Umbilical cord (tissue), 2 donors: Measurements from ENCODE around the gene ANKRD24. TPM values are rescaled to one million over a fixed set of nuclear protein-coding genes. Genes with fewer than 3 reads are reported as not detected.
A peak's percentile ranks its signal among the peaks of the same experiment; 100 is the strongest.
"Not testable (repeated sequence)": the region's sequence is repeated elsewhere in the genome, so short reads cannot be mapped to it uniquely, and the experiment has no call there.

Source experiments
- DNase-seq: peaks from one replicate; pipeline ENCODE4 v3.0.0-alpha.2; 2015; ENCODE audit warnings: low spot score
- total RNA-seq: library from RNA; depleted of rRNA; stranded (reverse); fragments of >200 nt; gene quantifications from one replicate; pipeline ENCODE4 v1.2.3, GENCODE V29; 2014; ENCODE audit warnings: low replicate concordance; ENCODE audit not compliant: insufficient read depth

ANKRD24 gene
- 1.4 TPM for total RNA-seq

DNA sequence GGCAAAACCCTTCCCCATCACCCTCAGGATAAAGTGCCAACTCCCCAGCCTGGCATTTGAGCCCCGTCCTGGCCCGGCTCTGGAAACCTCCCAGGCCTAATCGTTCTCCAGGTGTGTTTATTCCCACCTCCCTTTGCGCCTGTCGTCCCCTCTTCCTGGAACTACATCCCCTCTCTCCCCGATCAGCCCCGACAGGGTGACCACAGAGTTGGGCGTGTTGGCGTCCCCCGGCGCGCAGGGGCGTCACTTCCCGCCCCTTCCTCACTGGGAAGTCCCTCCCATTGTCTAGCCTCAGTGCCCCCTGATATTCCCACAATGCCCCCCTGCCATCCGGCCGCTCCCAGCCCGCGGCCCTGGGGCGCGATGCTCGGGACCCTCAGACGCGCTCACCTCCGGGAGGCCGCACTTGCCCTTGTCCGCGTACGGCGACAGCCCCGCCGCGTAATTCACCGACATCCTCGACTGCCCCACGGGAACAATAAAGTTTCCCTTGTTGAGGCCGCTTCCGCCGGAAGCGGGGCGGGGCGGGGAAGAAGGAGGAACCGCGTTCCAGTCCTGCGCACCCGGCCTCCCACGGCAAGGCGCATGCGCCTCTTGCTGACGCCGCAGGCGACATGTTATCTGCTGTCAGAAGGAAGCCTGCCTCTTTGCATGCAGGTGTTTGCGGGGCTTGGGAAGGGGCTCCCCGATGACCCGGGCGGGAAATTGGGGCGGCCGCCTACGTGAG, at the start of gene ANKRD24, which contains the start of gene SIRT6:
Gene ANKRD24 (plus strand): TSS at position 606 of the 727 bp plus-strand sequence. CDS start 3,737 bp downstream, outside the sequence.
Gene SIRT6 (minus strand): TSS at position 480 of the 727 bp plus-strand sequence. CDS start 24 bp downstream, at position 456.
- DNase-seq: peak; percentile 96

GRCh38 chr19:4134351-4134750, 48.1 kb upstream of the ANKRD24 start:
- DNase-seq: no peak

DNA sequence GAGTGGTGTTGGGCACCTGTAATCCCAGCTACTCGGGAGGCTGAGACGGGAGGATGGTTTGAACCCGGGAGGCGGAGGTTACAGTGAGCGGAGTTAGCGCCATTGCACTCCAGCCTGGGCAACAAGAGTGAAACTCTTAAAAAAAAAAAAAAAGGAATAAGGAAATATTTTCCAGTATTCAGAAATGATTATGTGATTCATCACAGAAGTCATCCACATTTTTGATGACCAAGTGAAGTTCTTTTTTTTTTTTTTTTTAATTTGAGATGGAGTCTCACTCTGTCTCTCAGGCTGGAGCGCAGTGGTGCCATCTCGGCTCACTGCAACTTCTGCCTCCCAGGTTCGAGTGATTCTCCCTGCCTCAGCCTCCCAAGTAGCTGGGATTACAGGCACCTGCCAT, 47.1 kb upstream of the ANKRD24 start:
- DNase-seq: not testable (repeated sequence)

DNA sequence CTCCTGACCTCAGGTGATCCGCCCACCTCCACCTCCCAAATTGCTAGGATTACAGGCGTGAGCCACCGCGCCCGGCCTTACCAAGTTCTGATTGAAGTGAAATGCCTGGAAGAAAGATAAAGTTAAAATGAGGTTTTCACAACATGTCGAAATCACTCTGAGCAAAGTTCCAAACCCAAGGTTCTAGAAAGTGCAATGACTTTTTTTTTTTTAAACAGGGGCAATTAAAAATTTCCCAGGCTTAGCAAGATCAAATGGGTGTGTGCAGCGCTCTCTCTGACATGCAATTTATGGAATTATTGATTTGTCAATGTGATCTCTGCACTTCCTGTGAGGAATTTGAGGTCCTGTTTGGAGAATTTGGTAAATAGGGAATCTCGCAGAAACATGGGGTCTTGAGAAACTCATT, 45.8 kb upstream of the ANKRD24 start:
- no peak for DNase-seq

DNA sequence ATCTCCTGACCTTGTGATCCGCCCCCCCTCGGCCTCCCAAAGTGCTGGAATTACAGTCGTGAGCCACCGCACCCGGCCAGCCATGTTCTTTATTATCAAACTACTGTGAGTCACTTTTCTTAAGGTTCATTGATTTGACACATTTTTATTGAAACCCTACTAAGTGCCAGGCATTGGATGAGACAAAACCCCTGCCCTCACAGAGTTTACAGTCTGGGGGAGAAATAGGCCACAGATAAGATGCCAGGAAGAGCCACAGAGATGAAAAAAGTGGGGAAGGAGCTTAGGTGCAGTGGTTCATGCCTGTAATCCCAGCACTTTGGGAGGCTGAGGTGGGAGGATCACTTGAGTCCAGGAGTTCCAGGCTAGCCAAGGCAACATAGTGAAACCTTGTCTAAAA, 44.0 kb upstream of the ANKRD24 start:
- DNase-seq: no peak

DNA sequence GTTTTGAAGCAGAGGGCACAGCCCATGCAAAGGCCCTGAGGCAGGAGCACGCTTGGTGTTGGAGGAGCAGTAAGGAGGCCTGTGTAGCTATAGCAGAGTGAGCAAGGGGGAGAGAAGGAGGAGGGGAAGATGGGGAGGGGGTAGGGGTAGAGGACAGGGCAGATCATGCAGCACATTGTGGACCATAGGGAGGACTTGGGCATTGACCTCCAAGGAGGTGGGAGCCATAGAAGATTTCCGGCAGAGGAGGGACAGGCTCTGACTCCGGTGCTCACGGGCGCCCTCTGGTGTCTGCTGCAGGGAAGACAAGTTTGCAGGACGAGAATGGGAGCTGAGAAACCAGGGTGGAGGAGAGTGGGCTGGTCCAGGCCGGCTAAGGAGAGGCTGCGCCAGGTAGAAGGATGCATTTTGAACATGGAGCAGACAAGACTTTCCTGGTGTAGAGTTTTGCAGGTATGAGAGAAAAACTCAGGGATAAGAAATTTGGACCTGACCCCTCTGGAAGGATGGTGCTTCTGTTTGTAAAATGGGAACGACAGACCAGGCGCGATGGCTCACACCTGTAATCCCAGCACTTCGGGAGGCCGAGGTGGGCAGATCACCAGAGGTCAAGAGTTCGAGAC, 42.8 kb upstream of the ANKRD24 start:
- DNase-seq: peak; percentile 42

DNA sequence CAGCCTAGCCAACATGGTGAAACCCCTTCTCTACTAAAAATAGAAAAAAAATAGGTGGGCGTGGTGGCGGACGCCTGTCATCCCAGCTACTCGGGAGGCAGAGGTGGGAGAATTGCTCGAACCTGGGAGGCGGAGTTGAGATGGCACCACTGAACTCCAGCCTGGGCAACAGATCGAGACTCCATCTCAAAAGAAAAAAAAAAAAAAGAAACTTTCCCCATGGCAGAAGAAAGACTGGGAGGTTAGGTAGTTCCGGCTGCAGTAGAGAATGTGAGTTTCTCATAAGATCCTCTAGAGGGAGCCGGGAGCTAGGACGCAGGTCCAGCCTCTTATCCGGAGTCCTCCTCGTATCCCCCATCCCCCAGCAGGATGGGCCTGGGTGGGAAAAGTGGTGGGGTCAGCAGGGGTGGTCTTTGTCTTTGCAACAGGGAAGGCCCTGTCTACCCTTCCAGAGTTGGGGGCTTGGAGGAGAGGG, 42.2 kb upstream of the ANKRD24 start:
- peak; percentile 41 for DNase-seq

GRCh38 chr19:4142916-4143315, 39.6 kb upstream of the ANKRD24 start:
- DNase-seq: not testable (repeated sequence)

GRCh38 chr19:4144666-4145249, 37.7 kb upstream of the ANKRD24 start:
- peak; percentile 33 for DNase-seq

DNA sequence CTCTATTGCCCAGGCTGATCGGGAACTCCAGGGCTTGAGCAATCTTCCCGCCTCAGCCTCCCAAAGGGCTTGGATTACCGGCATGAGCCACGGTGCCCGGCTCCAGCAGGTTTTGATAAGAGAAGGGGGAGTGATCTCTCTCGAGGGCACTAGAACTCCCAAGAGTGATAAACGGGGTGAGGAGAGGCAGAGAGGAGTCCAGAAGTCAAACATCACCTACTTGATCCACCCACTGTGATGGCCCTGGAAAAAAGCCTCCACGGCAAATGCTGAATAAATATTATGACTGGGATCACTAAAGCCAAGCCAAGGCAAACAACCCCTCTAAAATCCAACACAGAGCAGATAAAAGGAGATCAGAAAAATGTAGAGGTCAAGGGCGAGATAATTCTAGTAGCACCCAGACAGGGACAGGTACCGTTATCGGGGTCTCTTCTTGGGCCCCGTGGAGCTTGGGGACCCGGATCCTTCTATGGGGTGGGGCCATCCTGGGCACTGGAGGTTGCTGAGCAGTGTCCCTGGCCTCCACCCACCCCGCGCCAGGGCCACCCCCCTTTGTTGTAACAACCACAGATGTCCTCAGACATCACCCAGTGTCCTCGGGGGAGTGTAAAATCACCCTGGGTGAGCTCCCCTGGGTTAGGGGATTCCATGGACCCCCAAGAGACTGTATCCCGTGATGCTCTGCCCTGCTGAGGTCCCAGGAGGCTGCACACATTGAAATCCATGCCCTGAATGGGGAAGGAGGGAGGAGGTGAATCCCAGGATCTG, 32.8 kb upstream of the ANKRD24 start:
- no peak for DNase-seq

DNA sequence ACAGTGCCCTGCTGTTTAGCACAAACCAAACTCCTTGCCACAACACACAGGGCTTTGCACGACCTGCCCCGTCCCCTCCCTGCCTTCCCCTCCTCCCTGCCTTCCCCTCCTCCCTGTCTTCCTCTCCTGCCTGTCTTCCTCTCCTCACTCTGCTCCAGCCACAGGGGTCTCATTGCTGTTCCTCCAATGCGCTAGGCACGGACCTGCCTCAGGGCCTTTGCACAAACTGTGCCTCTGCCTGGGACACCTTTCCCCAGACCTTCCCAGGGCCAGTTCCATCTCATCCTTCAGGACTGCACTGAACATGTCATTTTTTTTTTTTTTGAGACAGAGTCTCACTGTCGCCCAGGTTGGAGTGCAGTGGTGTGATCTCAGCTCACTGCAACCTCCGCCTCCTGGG, 30.9 kb upstream of the ANKRD24 start:
- no peak for DNase-seq

DNA sequence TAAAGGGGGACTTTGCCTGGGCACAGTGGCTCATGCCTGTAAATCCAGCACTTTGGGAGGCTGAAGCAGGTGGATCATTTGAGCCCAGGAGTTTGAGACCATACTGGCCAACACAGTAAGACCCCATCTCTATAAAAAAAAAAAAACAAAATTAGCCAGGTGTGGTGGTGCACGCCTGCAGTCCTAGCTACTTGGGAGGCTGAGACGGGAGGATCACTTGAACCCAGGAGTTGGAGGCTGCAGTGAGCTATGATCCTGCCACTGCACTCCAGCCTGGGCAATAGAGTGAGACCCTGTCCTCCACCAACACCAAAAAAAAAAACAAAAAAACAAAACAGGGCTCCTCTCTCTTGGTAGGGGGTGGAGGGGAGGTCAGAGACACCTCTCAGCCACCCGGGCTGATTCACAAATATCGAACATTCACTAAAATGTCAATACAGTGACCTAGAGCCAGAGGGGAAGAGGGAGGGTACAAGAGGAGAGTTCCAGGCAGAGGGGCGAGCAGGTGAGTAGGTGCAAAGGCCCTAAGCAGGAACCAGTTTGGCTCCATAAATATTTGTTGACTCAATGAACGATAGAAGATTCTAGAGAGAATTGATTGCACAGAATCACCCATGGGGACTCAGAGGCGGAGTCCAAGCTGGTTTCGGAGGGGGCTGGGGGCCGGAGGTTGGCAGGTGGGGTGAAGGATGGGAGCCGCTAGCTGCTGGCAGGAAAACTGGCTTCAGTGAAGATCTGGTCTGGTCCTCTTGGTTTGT, 30.1 kb upstream of the ANKRD24 start:
- no peak for DNase-seq

DNA sequence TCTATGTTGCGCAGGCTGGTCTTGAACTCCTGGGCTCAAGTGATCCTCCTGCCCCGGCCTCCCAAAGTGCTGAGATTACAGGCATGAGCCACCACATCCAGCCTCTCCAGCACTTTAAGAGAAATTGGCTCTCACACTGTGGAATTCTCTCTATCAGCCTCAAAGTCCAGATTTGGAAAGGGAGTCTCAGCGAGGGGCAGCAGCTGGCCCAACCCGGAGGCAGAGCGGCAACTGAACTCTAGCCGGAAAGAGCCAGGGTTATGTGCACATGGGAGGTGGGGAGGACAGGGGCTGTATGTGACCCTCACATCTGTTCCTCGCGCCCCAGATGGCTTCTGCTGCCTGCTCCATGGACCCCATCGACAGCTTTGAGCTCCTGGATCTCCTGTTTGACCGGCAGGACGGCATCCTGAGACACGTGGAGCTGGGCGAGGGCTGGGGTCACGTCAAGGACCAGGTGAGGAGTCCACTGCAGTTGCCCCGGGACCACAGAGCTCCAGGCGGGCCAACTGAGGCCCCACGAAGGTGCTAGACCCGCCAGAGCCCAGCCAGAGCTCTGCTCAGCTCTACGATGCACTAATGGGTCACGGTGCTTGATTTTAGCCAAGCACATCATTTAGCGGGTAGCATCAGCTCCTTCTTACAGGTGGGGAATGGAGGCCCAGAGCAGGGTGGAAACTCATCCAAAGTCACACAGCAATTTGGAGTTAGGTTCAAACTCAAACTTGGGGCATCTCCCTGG, 27.7 kb upstream of the ANKRD24 start:
- DNase-seq: no peak

GRCh38 chr19:4157164-4157563, 25.3 kb upstream of the ANKRD24 start:
- DNase-seq: no peak

GRCh38 chr19:4157971-4158370, 24.5 kb upstream of the ANKRD24 start:
- not testable (repeated sequence) for DNase-seq

DNA sequence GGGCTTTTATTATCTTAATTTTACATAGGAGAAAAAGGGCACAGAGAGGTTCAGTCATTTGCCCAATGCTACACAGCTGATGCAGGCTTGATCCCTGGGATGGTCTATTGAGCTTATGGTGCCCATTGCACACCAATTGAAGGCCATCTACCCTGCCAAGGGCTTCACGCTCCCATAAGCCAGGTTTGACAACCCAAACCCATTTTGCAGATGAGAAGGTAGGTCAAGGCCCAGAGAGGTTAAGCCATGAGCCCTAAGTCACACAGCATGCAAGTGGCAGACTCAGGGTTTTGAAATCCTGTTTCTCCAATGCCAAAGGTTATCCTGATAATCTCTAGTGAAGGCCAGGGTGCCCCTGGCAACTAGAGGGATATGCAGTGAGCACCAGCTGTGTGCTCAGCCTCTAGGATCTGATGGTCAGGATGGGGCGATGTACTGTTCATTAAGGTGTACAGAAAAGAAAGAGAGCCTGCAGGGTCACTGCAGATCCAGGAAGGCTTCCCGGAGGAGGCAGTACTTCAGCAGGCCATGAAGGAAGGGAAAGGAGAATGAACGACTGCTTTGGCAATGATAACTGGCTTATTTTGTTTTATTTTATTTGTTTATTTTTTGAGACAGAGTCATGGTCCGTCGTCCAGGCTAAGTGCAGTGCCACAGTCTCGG, 20.9 kb upstream of the ANKRD24 start:
- no peak for DNase-seq

- no peak for DNase-seq
Observed at GRCh38 chr19:4164262-4164661, 18.2 kb upstream of the ANKRD24 start.

DNA sequence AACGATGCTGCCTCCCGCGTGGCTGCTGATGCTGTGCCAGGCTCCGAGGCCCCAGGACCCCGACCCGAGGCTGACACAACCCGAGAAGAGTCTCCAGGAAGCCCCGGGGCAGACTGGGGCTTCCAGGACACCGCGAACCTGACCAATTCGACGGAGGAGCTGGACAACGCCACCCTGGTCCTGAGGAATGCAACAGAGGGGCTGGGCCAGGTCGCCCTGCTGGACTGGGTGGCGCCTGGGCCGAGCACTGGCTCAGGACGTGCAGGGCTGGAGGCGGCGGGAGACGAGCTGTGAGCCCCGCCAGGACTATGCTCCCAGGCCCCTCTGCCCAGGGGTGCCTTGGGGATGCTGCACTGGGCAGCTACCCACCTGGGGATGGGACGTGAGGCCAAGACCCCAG, 10.8 kb upstream of the ANKRD24 start:
- DNase-seq: no peak

- DNase-seq: peak; percentile 54
Observed at GRCh38 chr19:4172861-4173473, 9.5 kb upstream of the ANKRD24 start.
